Breast epithelium (tissue), 3 donors: ENCODE measurements around the gene LIPE.

Experiments used
- POLR2A ChIP-seq: fragments of 450-650 bp; IDR thresholded peaks from one replicate; pipeline ENCODE4 v1.6.1; 2016; ENCODE audit warnings: antibody characterized with exemption, mild to moderate bottlenecking, moderate library complexity
- POLR2AphosphoS5 ChIP-seq, 3 donors: sonication (generic); formaldehyde crosslinking; IDR thresholded peaks; one replicate each; pipeline ENCODE4 v1.6.1; 2017; ENCODE audit warnings: antibody characterized with exemption in 3 of 3

- no peak for TF ChIP-seq POLR2AphosphoS5 (IDR thresholded peaks at IDR 0.05)
- no peak for TF ChIP-seq POLR2A
Observed at GRCh38 chr19:42412227-42412626, 15.0 kb downstream of the LIPE start.
